Measurements from ENCODE around the gene BLID. TPM values are rescaled to one million over a fixed set of nuclear protein-coding genes. Genes with fewer than 3 reads are reported as not detected.

Gene BLID
- polyA plus RNA-seq, 1 donor (not counting 4 experiments of a cell fraction or from before 2014, with no cell fraction given), result 0.18 TPM

GRCh38 chr11:122149202-122149601 lies 33.2 kb upstream of the BLID start:
- peaks cover 1 to 22% of the 10 kb centered on the region in 2 experiments for H3K36me3 ChIP-seq (ENCODE audit: control insufficient read depth in 2 of 2, extremely low read depth in 1 of 2, insufficient read depth in 2 of 2, low read length in 2 of 2)
- H3K27ac ChIP-seq (ENCODE audit: control insufficient read depth, insufficient read depth, low read length), result no peak overlapping the region
- H3K9ac ChIP-seq (ENCODE audit: control insufficient read depth, extremely low read depth, insufficient read depth, low read length), result no peak overlapping the region
- no peak overlapping the region for H3K4me3 ChIP-seq (ENCODE audit: control insufficient read depth in 2 of 3, extremely low read depth in 1 of 3, insufficient read depth in 2 of 3, low read depth in 1 of 3, low read length in 3 of 3)
- no peaks in the 10 kb centered on the region for H3K9me1 ChIP-seq (ENCODE audit: control insufficient read depth, extremely low read depth, insufficient read depth, low read length)
- FAIRE-seq (no peak), DNase-seq (ENCODE audit: low read depth, low spot score) (no peak)
- no peak overlapping the region for H2AFZ ChIP-seq (ENCODE audit: control insufficient read depth, low read length)
- dilution Hi-C loops (cut with MboI; ENCODE audit: extremely low pct_ligation_motif_present, low sequenced_read_pairs), result no loop called here
- no peak overlapping the region for H3K4me2 ChIP-seq (ENCODE audit: control insufficient read depth, extremely low read depth, insufficient read depth, low read depth, low read length)
- peaks cover 32% of the 10 kb centered on the region for H3K79me2 ChIP-seq (ENCODE audit: control insufficient read depth, insufficient read depth, low read length)
- no peaks in the 10 kb centered on the region for H3K27me3 ChIP-seq (ENCODE audit: control insufficient read depth, extremely low read depth, insufficient read depth, low read length)
- H4K20me1 ChIP-seq (ENCODE audit: control insufficient read depth, extremely low read depth, insufficient read depth, low read length), result no peaks in the 10 kb centered on the region
- TF ChIP-seq EZH2 (IDR thresholded peaks at IDR 0.05; ENCODE audit: low read length), result no peak
- TF ChIP-seq, protein P1, sequence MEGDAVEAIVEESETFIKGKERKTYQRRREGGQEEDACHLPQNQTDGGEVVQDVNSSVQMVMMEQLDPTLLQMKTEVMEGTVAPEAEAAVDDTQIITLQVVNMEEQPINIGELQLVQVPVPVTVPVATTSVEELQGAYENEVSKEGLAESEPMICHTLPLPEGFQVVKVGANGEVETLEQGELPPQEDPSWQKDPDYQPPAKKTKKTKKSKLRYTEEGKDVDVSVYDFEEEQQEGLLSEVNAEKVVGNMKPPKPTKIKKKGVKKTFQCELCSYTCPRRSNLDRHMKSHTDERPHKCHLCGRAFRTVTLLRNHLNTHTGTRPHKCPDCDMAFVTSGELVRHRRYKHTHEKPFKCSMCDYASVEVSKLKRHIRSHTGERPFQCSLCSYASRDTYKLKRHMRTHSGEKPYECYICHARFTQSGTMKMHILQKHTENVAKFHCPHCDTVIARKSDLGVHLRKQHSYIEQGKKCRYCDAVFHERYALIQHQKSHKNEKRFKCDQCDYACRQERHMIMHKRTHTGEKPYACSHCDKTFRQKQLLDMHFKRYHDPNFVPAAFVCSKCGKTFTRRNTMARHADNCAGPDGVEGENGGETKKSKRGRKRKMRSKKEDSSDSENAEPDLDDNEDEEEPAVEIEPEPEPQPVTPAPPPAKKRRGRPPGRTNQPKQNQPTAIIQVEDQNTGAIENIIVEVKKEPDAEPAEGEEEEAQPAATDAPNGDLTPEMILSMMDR (optimal IDR thresholded peaks at IDR 0.05 in 1 of 3, IDR thresholded peaks at IDR 0.05 in 1 of 3, conservative IDR thresholded peaks at IDR 0.05 in 1 of 3; ENCODE audit: extremely low read depth in 1 of 3, insufficient read depth in 2 of 3, low read length in 3 of 3), result no peak
- no peaks in the 10 kb centered on the region for H3K9me3 ChIP-seq (ENCODE audit: control insufficient read depth, low read depth, low read length)
- peaks cover 27% of the 10 kb centered on the region for H3K4me1 ChIP-seq (ENCODE audit: control insufficient read depth, extremely low read depth, insufficient read depth, low read length)

GRCh38 chr11:122146475-122146874 lies 30.5 kb upstream of the BLID start:
- H3K9ac ChIP-seq (ENCODE audit: control insufficient read depth, extremely low read depth, insufficient read depth, low read length), result no peak overlapping the region
- H3K4me3 ChIP-seq (ENCODE audit: control insufficient read depth in 2 of 3, extremely low read depth in 1 of 3, insufficient read depth in 2 of 3, low read depth in 1 of 3, low read length in 3 of 3), result no peak overlapping the region
- H3K9me1 ChIP-seq (ENCODE audit: control insufficient read depth, extremely low read depth, insufficient read depth, low read length), result no peaks in the 10 kb centered on the region
- peaks cover 34% of the 10 kb centered on the region for H3K79me2 ChIP-seq (ENCODE audit: control insufficient read depth, insufficient read depth, low read length)
- peak; percentile 92 for FAIRE-seq
- peaks cover 4 to 23% of the 10 kb centered on the region in 2 experiments for H3K36me3 ChIP-seq (ENCODE audit: control insufficient read depth in 2 of 2, extremely low read depth in 1 of 2, insufficient read depth in 2 of 2, low read length in 2 of 2)
- no peaks in the 10 kb centered on the region for H3K9me3 ChIP-seq (ENCODE audit: control insufficient read depth, low read depth, low read length)
- H3K4me1 ChIP-seq (ENCODE audit: control insufficient read depth, extremely low read depth, insufficient read depth, low read length), result peaks cover 35% of the 10 kb centered on the region
- TF ChIP-seq EZH2 (IDR thresholded peaks at IDR 0.05; ENCODE audit: low read length), result no peak
- TF ChIP-seq, protein P1 (optimal IDR thresholded peaks at IDR 0.05 in 1 of 3, IDR thresholded peaks at IDR 0.05 in 1 of 3, conservative IDR thresholded peaks at IDR 0.05 in 1 of 3; ENCODE audit: extremely low read depth in 1 of 3, insufficient read depth in 2 of 3, low read length in 3 of 3), result no peak
- H3K27me3 ChIP-seq (ENCODE audit: control insufficient read depth, extremely low read depth, insufficient read depth, low read length), result no peaks in the 10 kb centered on the region
- H3K4me2 ChIP-seq (ENCODE audit: control insufficient read depth, extremely low read depth, insufficient read depth, low read depth, low read length), result peak overlapping the region; percentile 58
- H2AFZ ChIP-seq (ENCODE audit: control insufficient read depth, low read length), result no peak overlapping the region
- peak overlapping the region; percentile 54 for H3K27ac ChIP-seq (ENCODE audit: control insufficient read depth, insufficient read depth, low read length)
- DNase-seq (ENCODE audit: low read depth, low spot score), result peak; percentile 56
- dilution Hi-C loops (cut with MboI; ENCODE audit: extremely low pct_ligation_motif_present, low sequenced_read_pairs), result no loop called here
- no peaks in the 10 kb centered on the region for H4K20me1 ChIP-seq (ENCODE audit: control insufficient read depth, extremely low read depth, insufficient read depth, low read length)

Data from keratinocyte (primary cell).